Activated CD4-positive, alpha-beta T cell treated with anti-CD3 and anti-CD28 coated beads, Interleukin-2, amount 50 U/mL, for 24 hours (primary cell): ENCODE measurements around the gene ZNF574.

Source experiments
- DNase-seq, 2 donors: peaks; one replicate each; pipeline ENCODE4 v3.0.0-alpha.2; 2020; ENCODE audit warnings: low read depth in 1 of 2, low spot score in 1 of 2

The ZNF574 gene

DNA sequence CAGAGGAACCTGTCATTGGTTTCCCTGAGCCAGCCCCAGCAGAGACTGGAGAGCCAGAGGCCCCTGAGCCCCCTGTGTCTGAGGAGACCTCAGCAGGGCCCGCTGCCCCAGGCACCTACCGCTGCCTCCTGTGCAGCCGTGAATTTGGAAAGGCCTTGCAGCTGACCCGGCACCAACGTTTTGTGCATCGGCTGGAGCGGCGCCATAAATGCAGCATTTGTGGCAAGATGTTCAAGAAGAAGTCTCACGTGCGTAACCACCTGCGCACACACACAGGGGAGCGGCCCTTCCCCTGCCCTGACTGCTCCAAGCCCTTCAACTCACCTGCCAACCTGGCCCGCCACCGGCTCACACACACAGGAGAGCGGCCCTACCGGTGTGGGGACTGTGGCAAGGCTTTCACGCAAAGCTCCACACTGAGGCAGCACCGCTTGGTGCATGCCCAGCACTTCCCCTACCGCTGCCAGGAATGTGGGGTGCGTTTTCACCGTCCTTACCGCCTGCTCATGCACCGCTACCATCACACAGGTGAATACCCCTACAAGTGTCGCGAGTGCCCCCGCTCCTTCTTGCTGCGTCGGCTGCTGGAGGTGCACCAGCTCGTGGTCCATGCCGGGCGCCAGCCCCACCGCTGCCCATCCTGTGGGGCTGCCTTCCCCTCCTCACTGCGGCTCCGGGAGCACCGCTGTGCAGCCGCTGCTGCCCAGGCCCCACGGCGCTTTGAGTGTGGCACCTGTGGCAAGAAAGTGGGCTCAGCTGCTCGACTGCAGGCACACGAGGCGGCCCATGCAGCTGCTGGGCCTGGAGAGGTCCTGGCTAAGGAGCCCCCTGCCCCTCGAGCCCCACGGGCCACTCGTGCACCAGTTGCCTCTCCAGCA, 4.2 kb downstream of the ZNF574 start:
- no peak for DNase-seq

- DNase-seq, result no peak
Measured at GRCh38 chr19:42080764-42081375, 4.9 kb downstream of the ZNF574 start.

DNA sequence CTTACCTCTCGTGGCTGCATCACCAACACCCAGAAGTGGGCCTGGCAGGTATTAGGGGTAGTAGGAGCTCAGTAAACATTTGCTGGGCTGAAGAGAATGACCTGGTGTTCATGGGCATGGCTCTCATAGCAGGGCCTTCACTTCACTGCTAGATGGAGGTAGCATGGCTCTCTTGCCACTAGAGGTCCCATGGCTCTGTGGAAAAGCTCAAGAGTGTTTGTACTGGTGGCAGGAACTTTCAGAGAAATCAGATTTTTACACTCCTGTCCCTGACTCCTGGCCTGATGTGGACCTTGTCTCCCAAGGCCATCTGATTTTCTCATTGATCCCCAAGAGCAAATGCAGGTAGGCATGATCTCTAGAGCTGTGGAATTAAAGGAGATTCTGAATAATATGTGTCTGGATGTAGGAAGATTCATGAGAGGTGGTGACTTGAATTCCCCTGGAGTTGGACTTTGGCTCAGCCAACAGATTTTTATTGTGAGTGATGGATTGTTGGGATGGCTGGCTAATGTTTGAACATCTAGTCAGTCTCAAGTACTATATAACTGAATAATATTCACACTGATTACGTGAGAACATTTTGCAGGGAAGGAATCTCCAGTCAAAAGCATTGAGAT, 5.7 kb downstream of the ZNF574 start:
- no peak for DNase-seq

- no peak for DNase-seq
Measured at GRCh38 chr19:42083537-42083936, 7.6 kb downstream of the ZNF574 start.

DNA sequence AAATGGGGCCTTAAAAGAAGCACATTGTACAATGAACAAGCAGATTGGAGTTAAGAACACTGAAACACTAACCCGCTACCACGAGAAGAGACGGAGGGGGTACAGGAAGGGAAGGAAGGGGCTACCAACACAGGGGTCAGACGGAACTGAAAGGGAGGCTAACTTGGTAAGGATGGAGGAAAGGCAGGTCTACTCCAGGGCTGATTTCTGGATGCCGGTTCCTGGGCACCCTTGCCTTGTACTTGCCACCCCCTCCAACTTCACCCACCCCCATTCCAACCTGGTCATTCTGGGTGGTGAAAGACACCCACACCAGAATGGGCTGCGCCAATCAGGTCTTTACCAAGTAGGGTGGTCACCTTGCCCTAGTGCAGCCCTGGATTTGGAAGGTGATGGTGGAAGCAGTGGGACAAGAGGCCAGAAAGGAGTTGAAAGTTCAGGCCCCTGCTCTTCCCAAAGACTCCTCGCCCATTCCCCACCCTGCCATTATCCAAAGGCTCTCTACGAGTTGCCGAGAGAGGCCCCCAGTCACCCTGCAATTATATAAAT, 10.3 kb downstream of the ZNF574 start:
- no peak for DNase-seq

DNA sequence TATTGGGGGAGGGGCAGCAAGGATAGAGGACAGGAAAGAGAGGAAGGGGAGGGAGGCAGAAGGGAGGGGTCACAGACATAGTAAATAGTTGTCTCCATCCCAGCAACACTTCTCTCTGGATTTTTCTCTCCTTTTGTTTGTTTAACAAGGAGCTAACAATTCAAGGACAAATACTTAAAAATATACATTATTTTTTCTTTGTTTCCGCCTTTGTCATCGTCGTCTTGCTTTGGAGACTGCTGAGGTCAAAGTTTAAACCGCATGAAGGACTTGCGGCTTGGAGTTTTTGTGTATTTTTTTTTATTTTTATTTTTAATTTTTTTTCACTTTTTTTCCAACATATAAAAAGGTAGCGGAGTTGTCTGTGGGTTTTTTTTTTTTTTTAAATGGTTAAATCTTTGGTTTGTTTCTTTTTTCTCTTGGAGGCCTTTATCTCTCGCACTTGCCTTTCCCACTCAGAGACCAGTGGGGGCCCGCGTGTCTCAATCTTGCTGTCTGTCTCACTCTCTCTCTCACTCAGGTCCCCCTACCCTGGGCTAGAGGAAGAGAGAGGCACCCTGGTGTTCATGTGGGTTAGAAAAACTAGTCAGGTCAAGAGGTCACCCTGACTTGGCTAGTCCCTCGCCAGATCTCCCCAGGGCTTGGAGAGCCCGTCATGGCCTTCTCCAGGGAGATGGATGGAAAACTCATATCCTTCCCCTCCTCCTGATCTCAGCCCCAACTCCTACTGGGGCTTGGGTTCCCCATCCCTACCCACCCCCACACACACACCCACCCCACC, 11.0 kb downstream of the ZNF574 start:
- DNase-seq, result no peak

DNA sequence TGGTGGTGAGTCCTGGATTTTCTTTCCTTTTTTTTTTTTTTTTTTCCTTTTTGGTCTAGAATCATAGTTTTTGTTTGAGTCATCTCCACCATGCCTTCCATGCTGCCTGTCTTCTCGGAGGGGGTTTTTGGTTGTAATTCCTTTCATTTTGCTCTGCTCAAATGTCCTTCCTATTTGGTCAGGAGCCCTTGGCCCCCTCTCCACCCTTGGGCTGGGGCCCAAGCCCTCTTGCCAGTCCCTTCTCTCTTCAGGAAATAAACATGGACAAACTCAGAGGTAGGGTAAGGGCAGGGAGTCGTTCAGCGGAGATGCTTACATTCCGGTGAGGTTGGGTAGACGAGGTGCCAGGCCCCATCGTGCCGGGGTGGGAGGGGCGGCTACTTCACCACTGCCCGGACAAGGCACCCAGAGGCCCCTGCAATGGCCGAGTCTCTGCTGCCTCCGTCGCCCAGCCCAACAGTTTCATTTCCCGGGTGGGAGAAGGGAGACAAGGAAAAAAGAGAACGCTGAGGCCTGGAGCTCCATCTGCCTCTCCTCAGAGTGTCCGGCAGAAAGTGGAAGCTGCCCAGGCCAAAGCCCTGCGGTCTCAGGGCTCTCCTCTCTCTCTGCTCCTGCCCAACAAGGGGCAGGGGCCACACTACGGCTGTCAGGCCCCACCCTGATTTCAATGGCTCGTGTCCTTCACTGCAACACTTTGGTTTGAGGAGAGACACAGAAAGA, 12.7 kb downstream of the ZNF574 start:
- DNase-seq, result no peak

DNA sequence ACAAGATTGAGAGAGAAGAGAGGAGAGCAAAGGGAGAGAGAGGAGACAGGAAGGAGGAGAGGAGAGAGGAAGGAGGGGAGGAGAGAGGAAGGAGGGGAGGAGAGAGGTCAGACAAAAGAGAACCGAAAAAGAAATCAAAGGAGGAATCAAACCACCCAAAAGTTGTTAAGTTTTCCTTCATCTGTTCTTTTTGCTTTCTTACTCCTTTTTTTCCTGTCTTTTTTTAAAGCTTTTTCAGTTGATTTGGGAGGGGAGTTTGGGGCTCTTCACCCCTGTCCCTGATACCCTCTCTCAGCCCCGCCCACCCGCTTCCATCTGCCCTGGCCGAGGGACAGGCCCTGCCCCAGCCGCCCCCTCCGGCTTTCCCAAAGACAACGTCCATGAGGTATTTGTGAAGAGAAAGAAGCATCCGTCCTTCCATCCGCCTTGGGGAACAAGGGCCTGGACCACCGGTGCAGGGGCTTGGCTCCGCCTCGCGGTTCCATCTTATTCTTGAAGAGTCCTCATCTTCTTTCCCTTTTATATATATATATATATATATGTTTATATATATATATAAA, 13.3 kb downstream of the ZNF574 start:
- DNase-seq, result no peak

GRCh38 chr19:42089772-42090171, 13.8 kb downstream of the ZNF574 start:
- no peak for DNase-seq

DNA sequence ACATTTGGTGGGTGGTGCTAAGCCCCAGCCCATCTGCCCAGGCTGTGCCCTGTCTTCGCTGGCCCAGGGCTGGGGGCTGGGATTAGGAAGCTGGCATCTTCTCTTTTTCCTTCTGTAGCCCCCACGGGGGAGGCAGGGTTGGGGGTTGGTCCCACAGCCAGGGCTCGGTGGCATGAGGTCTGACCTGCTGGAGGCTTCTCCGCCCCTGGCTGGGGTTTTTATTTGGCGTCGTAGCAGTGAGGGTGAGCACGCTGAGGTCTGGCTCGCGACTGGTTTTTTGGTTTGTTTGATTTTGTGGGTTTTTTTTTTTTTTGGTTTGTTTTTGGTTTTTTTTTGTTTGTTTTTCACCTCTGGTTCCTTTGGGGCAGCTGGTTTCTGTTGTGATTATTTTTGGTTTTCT, 14.7 kb downstream of the ZNF574 start:
- DNase-seq, result no peak

GRCh38 chr19:42091300-42091699, 15.3 kb downstream of the ZNF574 start:
- DNase-seq, result no peak

- DNase-seq, result no peak
Measured at GRCh38 chr19:42091742-42092141, 15.8 kb downstream of the ZNF574 start.

GRCh38 chr19:42092350-42092749, 16.4 kb downstream of the ZNF574 start:
- DNase-seq, result no peak

DNA sequence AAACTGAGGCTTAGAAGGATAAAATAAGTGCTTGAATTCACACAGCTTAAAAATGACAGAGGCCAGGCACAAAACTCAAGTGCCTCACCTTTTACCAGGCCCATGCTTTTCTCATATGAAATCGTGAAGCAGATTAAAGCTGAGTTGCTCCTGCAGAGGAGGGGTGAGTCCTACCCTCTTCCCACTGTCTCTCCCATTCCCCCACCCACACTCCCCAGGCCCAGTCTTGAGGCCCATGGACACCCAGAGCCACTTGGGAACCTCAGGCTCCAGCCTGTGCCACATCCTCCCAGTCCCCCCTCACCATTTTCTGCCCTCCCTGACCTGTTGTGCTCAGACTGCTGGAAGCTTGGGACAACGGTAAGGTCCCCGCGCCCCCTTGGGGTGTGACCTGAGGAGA, 17.5 kb downstream of the ZNF574 start:
- no peak for DNase-seq

GRCh38 chr19:42093926-42094325, 18.0 kb downstream of the ZNF574 start:
- no peak for DNase-seq

DNA sequence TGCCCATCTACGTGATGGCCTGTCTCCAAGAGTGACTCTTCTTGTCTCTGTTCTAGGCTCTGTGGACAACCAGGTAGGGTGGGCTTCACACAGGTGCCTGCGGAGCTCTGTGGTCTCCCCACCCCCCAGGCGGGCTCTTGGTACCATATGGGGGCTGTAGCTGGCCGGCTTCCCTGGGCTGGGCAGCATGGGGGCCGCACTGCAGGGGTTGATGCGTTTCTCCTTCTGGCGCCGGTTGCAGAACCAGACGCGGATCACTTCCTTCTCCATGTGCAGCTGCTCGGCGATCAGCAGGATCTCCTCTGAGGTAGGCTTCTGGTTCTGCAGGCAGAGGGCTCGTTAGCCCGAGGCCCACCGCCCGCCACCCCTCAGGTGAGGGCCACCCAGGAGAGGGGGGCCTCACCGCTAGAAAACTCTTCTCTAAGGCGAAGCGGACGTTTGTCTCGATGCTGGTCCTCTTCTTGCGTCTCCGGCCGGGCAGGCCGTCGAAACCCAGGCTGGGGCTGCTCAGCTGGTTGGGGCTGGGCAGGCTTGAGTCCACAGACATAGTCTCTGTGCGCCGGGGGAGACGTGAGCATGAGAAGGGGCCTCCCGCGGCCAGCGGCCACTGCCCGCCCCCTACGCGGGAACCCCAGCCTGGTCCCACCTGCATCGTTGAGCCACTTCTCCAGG, 19.3 kb downstream of the ZNF574 start:
- DNase-seq, result no peak

DNA sequence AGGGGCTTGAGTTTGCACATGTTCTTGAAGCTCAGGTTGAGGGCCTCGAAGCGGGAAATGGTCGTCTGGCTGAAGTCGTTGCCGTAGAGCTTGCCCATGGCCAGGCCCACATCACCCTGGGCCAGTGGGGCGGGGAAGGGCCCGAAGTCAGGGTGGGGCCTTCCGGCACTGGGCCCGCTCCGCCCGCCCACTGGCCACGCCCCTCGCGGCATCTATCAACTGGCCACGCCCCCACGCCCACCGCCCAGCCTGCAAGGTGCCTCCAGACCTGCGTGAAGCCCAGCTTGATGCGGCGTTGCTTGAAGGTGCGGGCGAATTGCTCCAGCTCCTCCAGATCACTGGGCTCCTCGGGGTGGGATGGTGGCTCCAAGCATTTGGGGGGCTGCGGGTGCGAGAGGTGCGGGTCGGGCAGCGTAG, 19.9 kb downstream of the ZNF574 start:
- DNase-seq, result no peak

DNA sequence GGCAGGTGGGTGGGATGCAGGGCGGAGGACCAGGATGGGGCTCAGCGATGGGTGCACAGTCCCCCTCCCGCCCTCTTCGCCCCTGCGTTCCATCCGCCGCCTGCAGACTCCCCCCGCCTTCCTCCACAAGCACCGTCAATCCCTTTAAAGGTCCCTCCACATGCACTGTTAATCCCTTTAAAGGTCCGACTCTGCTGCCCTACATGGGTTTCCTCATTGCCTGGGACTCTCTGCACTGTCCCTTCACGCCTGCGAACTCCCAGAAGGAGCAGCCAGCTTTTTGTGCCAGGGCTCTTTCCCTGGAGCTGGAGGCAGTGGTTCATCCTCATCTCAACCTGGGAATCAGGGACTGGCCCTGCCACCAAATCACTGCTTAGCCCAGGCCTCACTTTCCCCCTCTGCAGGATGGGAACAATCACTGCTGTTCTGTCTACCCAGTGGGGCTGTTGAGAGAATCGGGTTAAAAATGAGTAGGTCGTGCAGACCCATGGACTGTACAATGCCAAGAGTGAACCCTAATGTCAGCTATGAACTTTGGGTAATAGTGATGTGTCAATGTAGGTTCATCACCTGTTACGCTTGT, 20.4 kb downstream of the ZNF574 start:
- DNase-seq, result no peak

- DNase-seq, result no peak
Measured at GRCh38 chr19:42097461-42097860, 21.5 kb downstream of the ZNF574 start.
